IMR-90 (cell line): ENCODE data around the gene NOTCH2.
"Not testable (repeated sequence)": the region's sequence is repeated elsewhere in the genome, so short reads cannot be mapped to it uniquely, and the experiment has no call there.

Experiments
- BHLHE40 ChIP-seq: fragments of 150-350 bp; IDR thresholded peaks from 2 replicates; pipeline ENCODE4 v1.6.1; 2016; ENCODE audit warnings: mild to moderate bottlenecking, low read depth, low read length
- CHD1 ChIP-seq: IDR thresholded peaks from 2 replicates; pipeline ENCODE4 v1.6.1; 2012; ENCODE audit warnings: low read depth, low read length, improper control_type of control experiment
- FOS ChIP-seq: fragments of 150-350 bp; IDR thresholded peaks from 2 replicates; pipeline ENCODE4 v1.6.1; 2016; ENCODE audit warnings: low read depth, low read length
- MAFK ChIP-seq: IDR thresholded peaks from 2 replicates; pipeline ENCODE4 v1.6.1; 2012; ENCODE audit warnings: low read depth, low read length, improper control_type of control experiment
- MAZ ChIP-seq: IDR thresholded peaks from 2 replicates; pipeline ENCODE4 v1.6.1; 2012; ENCODE audit warnings: low read depth, mild to moderate bottlenecking, low read length, improper control_type of control experiment, moderate library complexity, borderline replicate concordance
- MXI1 ChIP-seq: IDR thresholded peaks from 2 replicates; pipeline ENCODE4 v1.6.1; 2012; ENCODE audit warnings: low read depth, mild to moderate bottlenecking, low read length, moderate library complexity, borderline replicate concordance
- POLR2A ChIP-seq: IDR thresholded peaks from 2 replicates; pipeline ENCODE4 v1.6.1; 2012; ENCODE audit warnings: mild to moderate bottlenecking, low read depth, low read length
- RAD21 ChIP-seq: IDR thresholded peaks from 2 replicates; pipeline ENCODE4 v1.6.1; 2012; ENCODE audit warnings: low read length, improper control_type of control experiment
- RCOR1 ChIP-seq: IDR thresholded peaks from 2 replicates; pipeline ENCODE4 v1.6.1; 2012; ENCODE audit warnings: mild to moderate bottlenecking, low read length, improper control_type of control experiment; ENCODE audit not compliant: insufficient replicate concordance
- RFX5 ChIP-seq: IDR thresholded peaks from 2 replicates; pipeline ENCODE4 v1.8.0; 2012; ENCODE audit warnings: low read depth, mild to moderate bottlenecking, low read length, moderate library complexity
- SMC3 ChIP-seq: fragments of 150-350 bp; IDR thresholded peaks from 2 replicates; pipeline ENCODE4 v1.6.1; 2016; ENCODE audit warnings: low read depth, mild to moderate bottlenecking, antibody characterized with exemption, low read length, moderate library complexity
- USF2 ChIP-seq: fragments of 150-350 bp; IDR thresholded peaks from 2 replicates; pipeline ENCODE4 v1.6.1; 2017; ENCODE audit warnings: mild to moderate bottlenecking, antibody characterized with exemption, low read length, low read depth
- TF ChIP-seq, protein P1 (sequence below): conservative IDR thresholded peaks from 2 replicates; pipeline ENCODE4 v1.5.1; 2012; ENCODE audit warnings: mild to moderate bottlenecking, low read depth, low read length, improper control_type of control experiment
- TF ChIP-seq, protein P2 (sequence below): fragments of 150-350 bp; IDR thresholded peaks from 2 replicates; pipeline ENCODE4 v1.6.1; 2016; ENCODE audit warnings: low read depth, mild to moderate bottlenecking, low read length, moderate library complexity, borderline replicate concordance

GRCh38 chr1:120111771-120112170, 42.3 kb upstream of the NOTCH2 start:
- TF ChIP-seq, protein P1, sequence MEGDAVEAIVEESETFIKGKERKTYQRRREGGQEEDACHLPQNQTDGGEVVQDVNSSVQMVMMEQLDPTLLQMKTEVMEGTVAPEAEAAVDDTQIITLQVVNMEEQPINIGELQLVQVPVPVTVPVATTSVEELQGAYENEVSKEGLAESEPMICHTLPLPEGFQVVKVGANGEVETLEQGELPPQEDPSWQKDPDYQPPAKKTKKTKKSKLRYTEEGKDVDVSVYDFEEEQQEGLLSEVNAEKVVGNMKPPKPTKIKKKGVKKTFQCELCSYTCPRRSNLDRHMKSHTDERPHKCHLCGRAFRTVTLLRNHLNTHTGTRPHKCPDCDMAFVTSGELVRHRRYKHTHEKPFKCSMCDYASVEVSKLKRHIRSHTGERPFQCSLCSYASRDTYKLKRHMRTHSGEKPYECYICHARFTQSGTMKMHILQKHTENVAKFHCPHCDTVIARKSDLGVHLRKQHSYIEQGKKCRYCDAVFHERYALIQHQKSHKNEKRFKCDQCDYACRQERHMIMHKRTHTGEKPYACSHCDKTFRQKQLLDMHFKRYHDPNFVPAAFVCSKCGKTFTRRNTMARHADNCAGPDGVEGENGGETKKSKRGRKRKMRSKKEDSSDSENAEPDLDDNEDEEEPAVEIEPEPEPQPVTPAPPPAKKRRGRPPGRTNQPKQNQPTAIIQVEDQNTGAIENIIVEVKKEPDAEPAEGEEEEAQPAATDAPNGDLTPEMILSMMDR, result not testable (repeated sequence)
- TF ChIP-seq CHD1, FOS, POLR2A, MAFK, SMC3, USF2, RAD21, BHLHE40, MAZ, RFX5, MXI1, RCOR1: not testable (repeated sequence)
- TF ChIP-seq, protein P2, sequence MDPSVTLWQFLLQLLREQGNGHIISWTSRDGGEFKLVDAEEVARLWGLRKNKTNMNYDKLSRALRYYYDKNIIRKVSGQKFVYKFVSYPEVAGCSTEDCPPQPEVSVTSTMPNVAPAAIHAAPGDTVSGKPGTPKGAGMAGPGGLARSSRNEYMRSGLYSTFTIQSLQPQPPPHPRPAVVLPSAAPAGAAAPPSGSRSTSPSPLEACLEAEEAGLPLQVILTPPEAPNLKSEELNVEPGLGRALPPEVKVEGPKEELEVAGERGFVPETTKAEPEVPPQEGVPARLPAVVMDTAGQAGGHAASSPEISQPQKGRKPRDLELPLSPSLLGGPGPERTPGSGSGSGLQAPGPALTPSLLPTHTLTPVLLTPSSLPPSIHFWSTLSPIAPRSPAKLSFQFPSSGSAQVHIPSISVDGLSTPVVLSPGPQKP, result not testable (repeated sequence)
